ENCODE results near the gene RTBDN. TPM values are rescaled to one million over a fixed set of nuclear protein-coding genes. Genes with fewer than 3 reads are reported as not detected.

The RTBDN gene
- total RNA-seq, 4 donors from 2014 or later: not detected

DNA sequence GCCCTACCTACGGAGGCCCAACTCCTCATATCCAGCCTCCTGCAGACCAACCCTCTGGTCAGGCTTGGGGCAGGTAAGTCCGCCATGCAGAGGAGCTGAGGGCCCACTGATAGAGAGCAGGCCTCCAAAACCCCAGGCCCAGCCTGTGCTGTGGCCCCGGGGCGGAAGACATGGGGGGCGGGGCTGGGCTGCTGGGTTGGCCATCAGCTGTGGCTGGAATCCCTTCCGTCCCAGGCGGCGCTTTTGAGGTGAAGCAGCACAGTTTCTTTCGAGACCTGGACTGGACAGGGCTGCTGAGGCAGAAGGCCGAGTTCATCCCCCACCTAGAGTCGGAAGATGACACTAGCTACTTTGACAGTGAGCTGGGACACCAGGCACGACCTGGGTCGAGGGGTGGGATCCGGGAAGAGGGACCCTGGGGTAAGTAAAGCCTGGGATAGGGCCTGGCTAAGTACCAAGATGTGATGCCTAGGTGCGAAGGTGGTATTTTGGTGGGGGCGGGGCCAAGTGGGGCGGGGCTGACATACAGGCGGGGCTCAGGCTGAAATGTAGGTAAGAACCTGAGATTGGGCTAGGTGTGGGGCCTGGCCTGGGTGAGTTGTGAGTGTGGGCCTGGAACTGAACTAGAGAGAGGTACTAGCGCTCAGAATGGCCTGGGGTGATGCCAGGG lies 31.5 kb upstream of the RTBDN start:
- no peak for ATAC-seq (ENCODE audit: low FRiP score)
- TF ChIP-seq, protein P1, sequence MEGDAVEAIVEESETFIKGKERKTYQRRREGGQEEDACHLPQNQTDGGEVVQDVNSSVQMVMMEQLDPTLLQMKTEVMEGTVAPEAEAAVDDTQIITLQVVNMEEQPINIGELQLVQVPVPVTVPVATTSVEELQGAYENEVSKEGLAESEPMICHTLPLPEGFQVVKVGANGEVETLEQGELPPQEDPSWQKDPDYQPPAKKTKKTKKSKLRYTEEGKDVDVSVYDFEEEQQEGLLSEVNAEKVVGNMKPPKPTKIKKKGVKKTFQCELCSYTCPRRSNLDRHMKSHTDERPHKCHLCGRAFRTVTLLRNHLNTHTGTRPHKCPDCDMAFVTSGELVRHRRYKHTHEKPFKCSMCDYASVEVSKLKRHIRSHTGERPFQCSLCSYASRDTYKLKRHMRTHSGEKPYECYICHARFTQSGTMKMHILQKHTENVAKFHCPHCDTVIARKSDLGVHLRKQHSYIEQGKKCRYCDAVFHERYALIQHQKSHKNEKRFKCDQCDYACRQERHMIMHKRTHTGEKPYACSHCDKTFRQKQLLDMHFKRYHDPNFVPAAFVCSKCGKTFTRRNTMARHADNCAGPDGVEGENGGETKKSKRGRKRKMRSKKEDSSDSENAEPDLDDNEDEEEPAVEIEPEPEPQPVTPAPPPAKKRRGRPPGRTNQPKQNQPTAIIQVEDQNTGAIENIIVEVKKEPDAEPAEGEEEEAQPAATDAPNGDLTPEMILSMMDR (IDR thresholded peaks at IDR 0.05): no peak
- no peak for DNase-seq (ENCODE audit: low spot score)

DNA sequence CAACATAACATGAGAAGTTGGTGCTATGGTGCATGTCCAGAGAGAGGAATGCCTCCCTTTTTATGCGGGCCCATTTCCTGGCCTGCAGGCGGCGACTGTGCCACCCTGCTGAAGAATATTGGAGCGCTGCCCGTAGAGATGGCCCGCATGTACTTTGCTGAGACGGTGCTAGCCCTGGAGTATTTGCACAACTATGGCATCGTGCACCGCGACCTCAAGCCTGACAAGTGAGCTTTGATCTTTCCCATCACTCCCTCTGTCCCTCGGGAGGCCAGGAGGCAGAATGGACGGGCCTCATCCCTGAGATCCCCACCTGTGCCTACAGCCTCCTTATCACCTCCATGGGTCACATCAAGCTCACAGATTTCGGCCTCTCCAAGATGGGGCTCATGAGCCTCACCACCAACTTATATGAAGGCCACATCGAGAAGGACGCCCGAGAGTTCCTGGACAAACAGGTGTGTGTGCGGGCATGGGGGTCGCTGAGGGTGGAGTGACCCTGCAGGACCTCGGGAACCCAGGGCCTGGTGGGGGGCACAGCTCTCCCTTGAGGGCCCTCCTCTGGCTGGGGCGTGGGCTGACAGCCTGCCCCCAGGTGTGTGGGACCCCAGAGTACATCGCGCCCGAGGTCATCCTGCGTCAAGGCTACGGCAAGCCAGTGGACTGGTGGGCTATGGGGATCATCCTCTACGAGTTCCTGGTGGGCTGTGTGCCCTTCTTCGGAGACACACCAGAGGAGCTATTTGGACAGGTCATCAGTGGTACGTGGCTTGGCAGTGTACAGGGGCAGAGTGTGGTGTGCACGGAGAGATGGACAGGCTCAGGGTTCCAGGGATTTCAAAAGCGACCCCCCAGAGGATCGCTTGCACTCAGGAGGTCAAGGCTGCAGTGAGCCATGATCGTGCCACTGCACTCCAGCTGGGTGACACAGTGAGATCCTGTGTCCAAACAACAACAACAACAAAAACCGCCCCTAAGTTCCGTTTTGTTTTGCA lies 30.6 kb upstream of the RTBDN start:
- DNase-seq (ENCODE audit: low spot score) (no peak), ATAC-seq (ENCODE audit: low FRiP score) (no peak)
- TF ChIP-seq, protein P1 (IDR thresholded peaks at IDR 0.05): no peak

DNA sequence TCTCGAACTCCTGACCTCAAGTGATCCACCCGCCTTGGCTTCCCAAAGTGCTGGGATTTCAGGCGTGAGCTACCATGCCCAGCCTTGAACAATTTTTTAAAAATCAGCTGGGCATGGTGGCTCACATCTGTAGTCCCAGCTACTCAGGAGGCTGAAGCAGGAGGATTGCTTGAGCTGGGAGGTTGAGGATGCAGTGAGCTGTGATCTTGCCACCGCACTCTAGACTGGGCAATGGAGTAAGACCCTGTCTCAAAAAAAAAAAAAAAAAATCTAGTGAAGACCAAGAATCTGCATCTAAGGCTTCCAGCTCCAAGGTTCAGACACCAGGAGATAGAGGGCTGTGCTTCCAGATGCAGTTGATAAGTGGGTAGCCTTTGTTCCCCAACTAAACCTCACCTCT lies 29.8 kb upstream of the RTBDN start:
- TF ChIP-seq, protein P1 (IDR thresholded peaks at IDR 0.05): no peak
- ATAC-seq (ENCODE audit: low FRiP score): no peak
- DNase-seq (ENCODE audit: low spot score): no peak

DNA sequence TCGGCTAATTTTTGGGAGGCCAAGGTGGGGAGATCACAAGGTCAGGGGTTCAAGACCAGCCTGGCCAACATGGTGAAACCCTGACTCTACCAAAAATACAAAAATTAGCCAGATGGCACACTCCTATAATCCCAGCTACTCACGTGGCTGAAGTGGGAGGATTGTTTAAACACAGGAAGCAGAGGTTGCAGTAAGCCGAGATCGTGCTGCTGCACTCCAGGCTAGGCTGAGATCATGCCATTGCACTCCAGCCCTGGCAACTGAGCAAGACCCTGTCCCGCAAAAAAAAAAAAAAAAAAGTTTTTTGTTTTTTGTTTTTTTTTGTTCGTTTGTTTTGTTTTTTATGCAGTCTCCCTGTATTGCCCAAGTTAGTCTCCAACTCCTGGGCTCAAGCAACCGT lies 25.2 kb upstream of the RTBDN start:
- TF ChIP-seq, protein P1 (IDR thresholded peaks at IDR 0.05): no peak
- DNase-seq (ENCODE audit: low spot score) (no peak), ATAC-seq (ENCODE audit: low FRiP score) (no peak)

DNA sequence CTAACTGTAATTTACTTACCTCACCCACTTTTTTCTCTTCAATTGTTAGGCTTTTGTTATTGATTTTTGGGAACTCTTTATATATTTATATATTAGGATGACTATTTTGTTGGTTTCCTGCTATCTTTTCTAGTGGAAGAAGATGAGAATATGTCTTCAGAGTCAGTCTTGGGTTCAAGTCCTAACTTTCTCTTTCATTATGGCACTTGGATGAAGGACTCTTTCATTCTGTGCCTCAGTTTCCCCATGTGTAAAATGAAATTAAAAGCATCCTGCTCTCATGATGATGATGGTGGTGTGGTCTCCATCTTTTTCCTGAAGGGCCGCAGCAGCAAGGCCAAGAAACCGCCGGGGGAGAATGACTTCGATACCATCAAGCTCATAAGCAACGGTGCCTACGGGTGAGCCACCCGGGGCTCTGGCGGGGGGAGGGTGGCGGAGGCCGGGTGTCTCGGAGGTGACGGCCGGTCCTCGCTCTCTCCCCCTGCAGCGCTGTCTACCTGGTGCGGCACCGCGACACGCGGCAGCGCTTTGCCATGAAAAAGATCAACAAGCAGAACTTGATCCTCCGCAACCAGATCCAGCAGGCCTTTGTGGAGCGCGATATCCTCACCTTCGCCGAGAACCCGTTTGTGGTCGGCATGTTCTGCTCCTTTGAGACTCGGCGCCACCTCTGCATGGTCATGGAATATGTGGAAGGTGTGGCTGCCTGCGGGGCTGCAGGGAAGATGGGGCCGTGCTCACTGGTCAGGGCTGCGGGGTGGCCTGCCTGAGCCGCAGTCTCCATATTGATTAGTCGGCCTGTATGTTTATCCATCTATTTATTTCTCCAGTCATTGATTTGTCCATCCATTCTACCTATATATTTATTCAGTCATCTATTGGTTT lies 23.9 kb upstream of the RTBDN start:
- TF ChIP-seq, protein P1 (IDR thresholded peaks at IDR 0.05): no peak
- no peak for DNase-seq (ENCODE audit: low spot score)
- ATAC-seq (ENCODE audit: low FRiP score): no peak

DNA sequence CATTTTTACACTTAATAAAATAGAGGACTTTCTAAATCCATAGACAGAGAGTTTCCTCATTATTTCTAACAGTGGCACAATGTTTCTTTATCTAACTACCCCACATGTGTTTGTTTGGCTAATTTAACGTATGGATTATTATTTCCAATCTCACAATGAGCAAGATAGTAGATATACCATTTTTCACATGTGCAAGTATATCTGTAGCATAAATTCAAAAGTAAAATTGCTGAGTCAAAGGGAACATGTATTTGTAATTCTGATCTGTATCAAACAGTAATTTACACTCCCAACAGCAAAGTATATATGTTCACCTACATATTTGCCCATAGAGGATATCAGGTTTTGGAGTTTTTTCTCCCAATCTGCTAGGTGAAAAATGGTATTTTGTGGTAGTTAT lies 22.3 kb upstream of the RTBDN start:
- ATAC-seq (ENCODE audit: low FRiP score) (no peak), DNase-seq (ENCODE audit: low spot score) (no peak)
- TF ChIP-seq, protein P1 (IDR thresholded peaks at IDR 0.05): no peak

Data from omental fat pad (tissue), 4 donors.